ENCODE results near the gene SORCS3.

The SORCS3 gene

DNA sequence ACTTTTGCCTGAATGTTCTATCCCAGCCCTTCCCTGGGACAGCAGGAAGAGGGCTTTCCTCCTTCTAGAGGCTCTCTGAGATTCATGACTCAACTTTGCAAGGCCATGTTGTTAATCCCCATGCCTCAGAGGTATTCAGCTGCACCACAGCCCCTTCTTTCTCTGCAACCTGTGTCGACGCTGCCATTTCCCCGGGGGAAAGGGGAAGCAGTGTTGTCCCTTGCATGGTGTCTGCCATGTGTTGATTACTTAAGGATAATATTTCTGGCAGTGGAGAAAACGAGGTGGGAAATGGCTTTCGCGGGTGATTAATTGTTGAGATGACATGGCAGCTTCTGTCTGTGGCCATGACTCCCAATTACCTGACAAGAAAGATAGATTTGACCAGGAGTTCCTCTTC, 133.1 kb downstream of the SORCS3 start:
- in situ Hi-C loops (cut with HindIII; ENCODE audit: low sequenced_read_pairs) = no loop called here

DNA sequence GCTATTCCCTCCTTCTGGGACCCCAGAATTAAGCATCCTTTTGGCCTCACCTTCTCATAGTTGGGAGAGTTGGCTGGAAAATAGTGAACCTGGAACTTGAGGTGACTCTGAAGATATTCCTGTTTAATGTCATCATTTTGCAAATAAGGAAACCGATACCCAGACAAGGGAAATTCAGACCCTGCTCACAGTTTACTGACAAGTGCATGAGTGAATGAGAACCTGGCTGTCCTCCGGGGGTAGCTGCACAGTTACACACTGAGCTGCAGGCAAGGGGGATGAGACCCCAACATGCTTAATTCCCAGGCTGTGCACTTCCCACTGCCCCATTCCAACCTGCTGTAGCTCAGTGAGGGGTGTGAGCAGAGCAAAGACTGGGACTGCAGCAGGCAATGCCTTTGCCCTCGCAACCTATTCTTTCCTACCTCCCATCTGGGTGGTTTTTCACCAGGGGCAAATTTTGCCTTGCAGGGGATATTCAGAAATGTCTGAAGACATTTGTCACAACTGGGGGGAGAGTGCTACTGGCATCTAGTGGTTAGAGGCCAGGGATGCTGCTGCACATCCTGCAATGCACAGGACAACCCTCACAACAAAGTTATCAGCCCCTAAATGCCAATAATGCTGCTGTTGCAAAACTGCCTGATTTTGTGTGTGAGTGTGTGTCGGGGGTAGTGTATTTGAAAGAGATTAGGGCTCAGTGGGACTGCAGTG, 136.2 kb downstream of the SORCS3 start:
- in situ Hi-C loops (cut with HindIII; ENCODE audit: low sequenced_read_pairs) = no loop called here

DNA sequence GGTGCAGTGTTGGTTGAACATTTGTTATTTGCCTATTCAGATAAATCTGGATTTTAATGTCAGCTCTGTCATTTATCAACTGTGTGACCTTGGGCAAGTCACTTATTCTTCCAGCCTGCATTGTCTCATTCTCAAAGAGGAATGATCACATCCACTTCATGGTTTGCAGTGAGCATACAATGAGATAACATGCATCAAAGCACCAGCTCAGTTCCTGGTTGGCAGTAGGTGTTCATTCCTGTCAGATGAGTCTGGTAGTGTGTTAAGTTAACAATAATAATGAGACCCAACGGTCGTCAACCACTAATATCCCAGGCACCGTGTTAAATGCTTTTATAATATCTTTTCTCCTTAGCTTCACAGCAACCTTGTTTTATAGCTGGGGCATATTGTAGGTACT, 137.3 kb downstream of the SORCS3 start:
- in situ Hi-C loops (cut with HindIII; ENCODE audit: low sequenced_read_pairs) = no loop called here

DNA sequence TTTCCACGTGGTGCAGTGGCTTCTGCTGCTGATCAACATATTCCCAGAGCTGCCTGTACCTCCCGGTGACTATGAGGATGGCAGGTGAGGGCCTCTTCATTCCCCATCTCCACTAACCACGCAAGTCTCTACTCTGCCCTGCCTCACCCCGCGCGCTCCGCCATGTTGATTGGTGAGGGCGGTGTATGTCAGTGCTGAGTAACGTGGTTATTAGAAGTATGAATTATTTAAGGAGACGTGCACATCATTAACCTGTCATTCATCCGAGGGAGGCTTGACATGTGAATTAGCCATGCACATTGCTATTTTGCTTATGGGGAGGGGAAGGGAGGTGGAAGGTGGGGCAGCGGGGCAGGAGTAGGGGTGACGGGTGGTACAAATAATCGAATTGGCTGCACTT, 138.6 kb downstream of the SORCS3 start:
- in situ Hi-C loops (cut with HindIII; ENCODE audit: low sequenced_read_pairs) = no loop called here

DNA sequence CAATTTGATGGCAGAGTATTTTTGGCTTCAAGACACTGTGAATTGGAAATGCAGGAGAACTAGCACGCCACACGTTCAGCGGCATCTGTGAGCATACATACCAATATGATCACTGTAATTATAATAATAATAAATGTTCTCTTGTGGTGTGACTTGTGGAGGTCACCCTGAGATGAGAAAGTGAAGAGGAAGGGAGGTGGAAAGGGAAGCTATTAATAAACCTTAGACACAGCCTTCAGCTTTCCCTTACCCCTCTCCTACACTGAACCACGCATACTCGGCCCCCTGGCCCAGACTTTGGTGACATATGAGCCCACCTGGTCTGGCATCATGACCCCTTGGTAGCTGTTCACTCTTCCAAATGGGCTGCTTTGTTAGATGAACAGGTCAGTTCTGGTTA, 139.1 kb downstream of the SORCS3 start:
- in situ Hi-C loops (cut with HindIII; ENCODE audit: low sequenced_read_pairs) = no loop called here

DNA sequence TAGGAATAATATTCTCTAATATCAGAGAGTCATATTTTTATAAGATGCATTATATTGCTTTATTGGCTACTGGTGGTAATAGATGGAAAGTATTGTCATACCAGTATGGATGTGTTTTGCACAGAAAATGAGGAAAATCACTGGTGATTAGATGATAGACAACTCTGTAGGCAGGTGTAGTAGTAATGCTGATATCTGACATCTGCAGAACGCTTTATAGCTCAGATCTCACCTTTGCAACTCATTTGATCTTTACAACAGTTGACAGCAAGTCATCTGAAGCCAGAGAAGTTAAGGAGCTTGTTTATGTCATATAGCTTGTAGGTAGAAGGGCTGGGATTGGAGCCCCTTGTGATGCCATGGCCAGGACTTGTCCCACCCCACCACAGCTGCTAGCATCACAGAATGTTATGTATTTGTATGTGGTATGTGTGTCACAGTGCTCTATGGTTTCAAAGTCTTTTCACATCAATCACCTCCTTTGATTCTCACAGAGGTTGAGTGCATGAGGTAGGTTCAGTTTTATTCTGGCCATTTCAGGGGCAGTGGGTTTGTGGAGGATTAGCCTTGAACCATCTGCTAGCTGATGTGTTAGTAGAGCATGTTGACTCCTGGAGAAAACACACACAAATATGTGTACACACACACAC, 140.0 kb downstream of the SORCS3 start:
- in situ Hi-C loops (cut with HindIII; ENCODE audit: low sequenced_read_pairs) = no loop called here

DNA sequence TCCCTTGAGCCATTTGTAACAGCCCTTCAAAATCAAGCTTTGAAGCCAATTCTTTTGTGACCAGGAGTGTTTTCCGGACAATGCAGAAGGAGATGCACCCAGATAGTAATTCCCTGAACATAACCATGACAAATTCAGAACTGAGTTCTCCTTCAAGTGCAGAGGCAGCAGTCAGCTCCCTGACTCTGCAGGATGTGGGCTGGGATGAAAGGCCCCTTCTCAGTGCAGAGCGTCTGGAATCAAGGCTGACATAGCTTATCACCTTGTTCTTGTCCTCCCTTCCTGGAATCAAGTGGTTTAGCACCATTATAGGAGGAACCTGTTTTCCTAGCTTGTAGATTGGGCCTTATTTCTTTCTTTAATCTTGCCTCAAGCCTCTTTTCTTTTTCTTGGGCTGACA, 143.4 kb downstream of the SORCS3 start:
- in situ Hi-C loops (cut with HindIII; ENCODE audit: low sequenced_read_pairs) = no loop called here

DNA sequence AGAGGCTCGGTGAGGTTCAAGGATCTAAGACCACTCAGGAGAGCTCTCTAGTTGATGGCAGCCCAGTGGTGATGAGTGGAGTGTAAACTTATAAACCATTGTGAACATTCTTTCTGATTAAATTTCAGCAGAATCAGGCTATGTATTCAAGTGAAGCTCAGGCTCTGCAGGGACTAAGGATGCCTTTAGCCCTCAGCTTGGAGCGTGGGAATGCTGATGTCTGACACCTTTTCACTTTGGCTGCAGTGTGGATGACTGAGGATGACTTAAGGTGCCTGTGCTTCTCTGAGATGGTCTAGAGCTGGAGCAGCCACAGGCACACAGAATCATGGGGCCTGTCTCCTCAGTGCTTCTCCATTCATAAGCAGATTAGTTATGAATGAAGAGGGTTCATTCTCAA, 150.4 kb downstream of the SORCS3 start:
- in situ Hi-C loops (cut with HindIII; ENCODE audit: low sequenced_read_pairs) = no loop called here

DNA sequence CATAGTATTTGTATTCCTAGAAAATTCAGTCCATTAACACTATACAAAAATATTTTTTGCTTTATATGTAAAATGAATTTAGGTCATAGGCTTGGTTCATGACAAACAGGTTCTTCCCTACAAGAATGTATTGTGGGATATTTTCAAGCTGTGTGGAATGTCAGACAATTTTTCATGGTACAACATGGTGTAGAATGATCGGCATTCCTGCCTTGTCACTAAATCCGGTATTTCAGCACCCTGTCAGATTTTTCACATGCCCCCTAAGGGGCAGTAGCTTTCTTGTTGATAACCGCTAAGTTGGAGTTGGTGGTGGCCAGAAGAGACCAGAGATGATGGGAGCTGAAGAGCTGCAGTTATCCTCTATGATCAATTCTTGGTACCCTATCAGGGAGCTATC, 154.3 kb downstream of the SORCS3 start:
- in situ Hi-C loops (cut with HindIII; ENCODE audit: low sequenced_read_pairs) = no loop called here

DNA sequence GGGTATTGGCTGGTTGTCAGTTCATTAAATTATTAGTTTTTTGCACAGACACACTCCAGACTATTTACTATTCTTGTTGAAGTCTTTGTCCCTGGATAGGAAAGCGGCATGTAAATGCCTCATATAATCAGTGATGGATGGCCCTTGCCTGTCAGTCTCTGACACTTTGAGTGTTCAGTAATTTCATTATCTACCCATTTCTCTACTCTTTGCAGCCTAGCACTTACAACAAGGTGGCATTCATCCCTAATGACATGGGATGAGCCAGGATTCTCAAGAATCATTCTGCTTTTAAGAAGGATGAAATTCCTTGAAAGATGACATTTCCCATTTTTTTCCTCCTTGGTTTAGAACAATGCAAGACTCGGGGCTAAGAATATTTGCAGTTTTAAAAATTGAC, 155.7 kb downstream of the SORCS3 start:
- in situ Hi-C loops (cut with HindIII; ENCODE audit: low sequenced_read_pairs) = no loop called here

DNA sequence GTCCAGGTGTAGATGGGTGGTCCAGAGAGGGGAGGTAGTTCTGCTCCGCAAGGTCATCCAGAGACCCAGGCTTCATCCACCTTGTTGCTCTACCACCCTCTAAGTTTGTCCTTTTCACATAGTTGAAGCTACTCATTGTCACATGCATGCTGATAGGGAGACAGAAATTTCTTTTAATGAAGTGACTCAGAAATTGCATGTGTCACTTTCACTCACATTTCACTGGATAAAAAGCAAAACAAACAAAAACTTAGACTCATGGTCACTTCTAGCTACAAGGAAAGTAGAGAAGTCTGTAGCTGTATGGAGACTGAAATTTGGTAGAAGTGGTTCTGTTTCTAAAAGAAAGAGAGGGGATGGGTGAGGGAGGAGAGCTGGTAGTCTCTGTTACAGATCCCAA, 161.9 kb downstream of the SORCS3 start:
- in situ Hi-C loops (cut with HindIII; ENCODE audit: low sequenced_read_pairs) = no loop called here

DNA sequence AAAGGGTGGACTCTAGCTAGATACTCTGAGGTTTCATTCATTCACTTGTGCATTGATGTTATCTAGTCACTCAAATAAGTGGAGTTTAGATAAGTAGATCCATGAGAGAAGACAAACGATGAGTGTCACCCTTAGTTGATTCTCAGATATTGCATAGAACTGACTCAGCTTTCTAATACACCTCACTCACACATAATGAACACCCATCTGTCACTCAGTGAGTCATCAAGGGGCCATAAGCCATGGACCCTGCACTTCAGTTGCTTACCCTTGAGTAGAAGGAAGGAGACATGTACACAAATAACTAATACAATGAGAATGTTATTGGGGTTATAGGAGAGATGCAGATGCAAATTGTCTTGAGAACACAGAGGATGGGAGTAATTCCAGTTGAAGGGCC, 163.8 kb downstream of the SORCS3 start:
- in situ Hi-C loops (cut with HindIII; ENCODE audit: low sequenced_read_pairs) = no loop called here

DNA sequence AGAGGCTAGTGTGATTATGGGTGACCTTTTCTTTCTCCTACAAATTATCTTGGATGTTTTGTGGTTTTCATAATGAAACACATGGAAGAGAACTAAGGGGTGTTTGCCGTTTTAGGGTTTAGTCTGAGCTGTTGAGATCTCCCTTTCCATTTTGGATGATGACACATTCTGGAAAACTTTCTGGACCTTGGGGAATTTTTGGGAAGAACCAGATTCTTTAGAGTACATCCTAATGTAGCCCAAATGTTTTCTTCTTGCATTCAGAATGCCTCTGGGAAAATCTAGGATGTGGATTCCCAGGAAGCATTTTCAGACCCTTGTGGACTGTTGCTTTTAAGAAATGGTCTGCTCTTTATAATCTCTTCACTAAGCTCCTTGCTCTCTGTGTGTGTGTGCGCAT, 165.7 kb downstream of the SORCS3 start:
- in situ Hi-C loops (cut with HindIII; ENCODE audit: low sequenced_read_pairs) = no loop called here

DNA sequence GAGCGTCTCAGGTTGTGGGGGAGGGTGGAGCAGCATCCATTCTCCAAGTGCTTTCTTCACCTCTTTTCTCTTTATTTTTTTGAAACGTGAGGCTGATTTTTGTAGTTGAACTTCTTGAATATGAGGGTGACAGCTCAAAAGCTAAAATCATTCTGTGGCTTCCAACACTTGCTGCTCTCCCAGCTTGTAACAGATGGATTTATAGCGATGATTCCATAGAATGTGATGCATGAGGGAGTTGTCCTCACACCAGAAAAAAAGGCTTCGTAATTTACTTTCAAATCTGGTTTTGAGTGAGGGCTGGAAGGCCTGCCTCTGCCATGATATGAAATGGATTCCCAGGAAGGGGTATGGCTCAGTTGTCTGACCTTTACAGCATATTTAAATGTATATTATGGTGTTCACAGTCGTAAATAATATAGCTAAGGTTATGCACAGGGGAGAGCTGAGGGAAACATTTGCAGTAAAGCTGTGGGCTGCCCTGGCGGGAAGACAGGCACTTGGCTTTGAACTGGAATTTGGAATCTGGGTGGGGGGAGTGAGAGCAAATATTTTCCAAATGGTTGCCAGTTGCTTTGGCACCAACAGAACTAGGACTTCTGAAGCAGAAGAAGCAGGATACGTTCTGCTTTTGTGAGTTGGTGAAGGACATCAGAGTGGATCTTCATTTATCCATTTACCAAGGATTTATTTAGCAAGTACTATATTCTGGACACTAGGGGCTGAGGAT, 166.7 kb downstream of the SORCS3 start:
- in situ Hi-C loops (cut with HindIII; ENCODE audit: low sequenced_read_pairs) = no loop called here

DNA sequence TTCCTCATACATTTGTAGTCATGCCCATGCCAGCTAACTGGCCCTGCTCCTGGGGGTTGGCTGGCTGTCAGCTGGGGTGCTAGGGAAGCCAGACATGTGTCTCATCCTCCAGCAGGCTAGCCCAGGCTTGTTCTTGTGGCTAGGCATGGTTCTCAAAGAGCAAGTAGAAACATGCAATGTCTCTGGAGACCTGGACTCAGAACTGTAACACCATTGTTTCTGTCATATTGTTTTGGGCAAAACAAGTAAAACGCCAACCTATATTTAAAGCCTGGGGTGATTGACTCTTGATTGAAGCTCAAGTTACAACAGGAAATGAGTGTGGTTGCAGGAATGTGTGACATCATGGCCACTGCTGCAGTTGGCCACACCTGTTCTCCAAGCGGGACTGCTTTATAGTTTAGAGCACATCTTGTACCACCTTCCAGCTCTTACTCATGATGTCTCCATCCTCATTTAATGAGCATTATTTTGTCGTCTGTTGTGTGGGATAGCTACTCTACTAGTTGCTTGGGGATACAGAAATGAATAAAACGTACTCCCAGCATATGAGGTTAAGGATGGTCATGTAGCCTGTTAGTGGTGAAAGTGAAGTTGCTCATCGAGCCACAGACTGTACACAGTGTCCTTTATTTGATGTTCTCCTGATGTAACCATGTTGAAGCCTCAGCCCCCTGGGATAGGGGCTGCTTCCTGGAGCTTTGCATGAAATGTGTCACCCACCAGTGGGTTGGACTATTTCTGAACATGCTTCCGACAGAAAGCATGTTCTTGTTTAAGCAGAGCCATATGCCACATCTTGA, 168.4 kb downstream of the SORCS3 start:
- in situ Hi-C loops (cut with HindIII; ENCODE audit: low sequenced_read_pairs) = no loop called here

DNA sequence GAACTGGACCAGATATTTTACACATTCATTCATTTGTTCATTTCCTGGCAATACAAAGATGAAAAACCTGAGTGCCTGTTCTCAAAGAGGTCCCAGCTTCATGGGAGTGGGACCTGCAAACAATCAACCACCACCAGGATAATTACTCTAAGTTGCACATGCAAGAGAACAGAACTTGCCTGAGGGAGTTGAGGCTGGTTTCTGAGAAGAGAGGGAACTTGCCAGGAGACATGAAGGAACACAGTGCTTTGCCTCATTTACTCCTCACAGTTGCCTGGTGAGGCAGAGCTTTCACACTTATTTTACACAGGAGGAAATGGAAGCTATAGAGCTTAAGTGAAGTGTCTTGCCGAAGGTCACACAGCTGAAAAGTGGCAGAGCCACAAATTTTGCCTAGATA, 170.1 kb downstream of the SORCS3 start:
- in situ Hi-C loops (cut with HindIII; ENCODE audit: low sequenced_read_pairs) = no loop called here

DNA sequence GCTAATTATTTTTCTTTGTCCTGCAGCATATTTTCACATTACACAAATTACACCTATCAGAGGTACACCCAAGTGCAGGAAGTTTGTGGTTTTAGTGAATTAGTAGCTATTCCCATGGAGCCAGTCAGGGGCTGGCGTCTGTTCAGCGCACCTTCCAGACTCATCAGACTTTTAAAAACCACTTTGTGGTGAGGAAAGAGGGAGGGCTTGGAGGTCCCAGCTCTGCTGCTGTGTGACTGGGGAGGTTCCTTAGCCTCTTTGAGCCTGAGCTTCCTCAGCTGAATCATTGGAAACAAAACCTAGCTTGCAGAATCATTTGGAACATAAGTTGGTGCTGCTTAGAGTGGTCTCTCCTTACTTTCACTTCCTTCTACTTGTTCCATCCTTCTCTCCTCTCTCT, 175.4 kb downstream of the SORCS3 start:
- in situ Hi-C loops (cut with HindIII; ENCODE audit: low sequenced_read_pairs) = no loop called here

DNA sequence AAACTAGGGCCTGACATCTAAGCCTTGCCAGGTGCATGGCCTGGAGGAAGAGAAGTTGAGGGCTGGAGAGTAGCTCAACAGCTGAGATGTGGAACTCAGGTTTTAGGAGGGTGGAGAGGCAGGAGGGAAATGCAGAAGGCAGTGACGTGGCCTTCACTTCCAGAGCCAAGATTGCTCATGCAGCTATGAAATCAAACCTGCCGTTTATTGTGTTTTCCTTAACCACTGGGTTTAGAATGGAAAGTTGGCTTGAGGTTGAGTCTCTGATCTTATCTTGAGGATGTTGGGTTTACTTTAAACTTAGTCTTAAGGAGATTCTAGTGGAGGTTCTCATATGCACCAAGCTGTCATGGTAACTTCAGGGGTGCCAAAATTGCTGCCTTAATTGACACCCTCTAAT, 178.6 kb downstream of the SORCS3 start:
- in situ Hi-C loops (cut with HindIII; ENCODE audit: low sequenced_read_pairs) = no loop called here

DNA sequence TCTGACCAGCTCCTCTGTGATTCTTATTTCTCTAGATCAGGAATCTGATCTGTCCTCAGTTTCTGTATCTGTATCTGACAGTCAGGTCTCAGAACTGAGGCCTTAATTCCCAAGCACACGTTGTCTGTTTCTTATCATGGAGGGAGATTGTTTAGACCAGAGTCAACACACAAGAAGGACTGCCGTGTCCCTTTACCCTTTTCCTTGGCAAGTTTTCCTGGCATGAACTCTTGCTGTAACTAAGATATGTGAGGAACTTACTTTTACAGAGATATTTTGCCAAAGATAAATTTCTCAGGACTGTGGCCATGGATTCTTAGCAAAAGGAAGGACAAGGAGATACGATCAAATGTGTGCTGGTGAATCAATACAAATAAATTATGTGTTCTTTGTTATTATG, 181.0 kb downstream of the SORCS3 start:
- in situ Hi-C loops (cut with HindIII; ENCODE audit: low sequenced_read_pairs) = no loop called here

DNA sequence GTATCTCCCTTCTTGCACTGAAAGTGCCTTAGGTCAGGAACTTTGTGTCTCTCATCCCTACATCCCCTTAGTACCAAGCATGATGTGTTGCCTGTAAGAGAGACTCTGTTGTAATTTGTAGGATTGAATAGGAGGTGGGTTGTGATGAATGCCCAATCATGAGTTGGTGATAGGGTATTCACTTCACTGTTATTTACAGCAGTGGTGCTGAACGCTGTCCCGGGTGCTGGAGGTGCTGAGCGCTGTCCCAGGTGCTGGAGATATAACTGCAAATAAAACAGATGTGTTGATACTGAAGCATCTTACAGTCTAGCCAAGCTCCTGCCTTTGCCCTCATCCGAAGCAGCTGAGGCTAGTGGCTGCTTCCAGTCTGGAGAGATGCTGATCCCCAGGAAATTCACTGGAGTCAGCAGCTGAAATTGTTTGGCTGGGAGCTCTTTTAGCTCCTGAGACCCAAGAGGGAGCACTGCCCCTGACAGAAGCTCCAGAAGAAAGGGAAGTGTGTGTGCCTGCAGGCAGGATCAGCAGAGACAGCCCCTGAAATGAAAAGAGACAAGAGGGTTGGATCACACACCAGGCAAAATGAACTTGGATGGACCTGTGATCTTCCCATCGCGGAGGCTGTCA, 183.4 kb downstream of the SORCS3 start:
- in situ Hi-C loops (cut with HindIII; ENCODE audit: low sequenced_read_pairs) = no loop called here

DNA sequence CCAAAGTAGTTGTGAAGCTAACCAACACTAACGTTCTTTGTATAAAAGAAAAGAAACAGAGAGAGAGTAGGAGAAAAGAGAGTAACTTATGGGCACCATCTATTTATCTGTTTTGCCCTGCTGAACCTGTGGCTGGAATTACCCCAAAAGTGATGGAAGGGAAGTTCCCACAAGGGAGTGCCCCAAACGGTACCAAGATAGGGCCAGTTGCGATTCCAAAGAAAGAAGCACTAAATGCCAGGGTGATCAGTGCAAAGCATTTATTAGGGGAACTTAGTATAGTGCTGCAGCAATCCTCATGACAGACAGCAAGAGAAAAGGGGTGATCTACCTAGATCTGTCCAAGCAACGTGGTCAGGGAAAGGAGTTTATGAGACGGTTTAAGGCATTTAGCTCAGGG, 190.2 kb downstream of the SORCS3 start:
- in situ Hi-C loops (cut with HindIII; ENCODE audit: low sequenced_read_pairs) = no loop called here

Measured in endothelial cell of hepatic sinusoid (primary cell).